Activated CD4-positive, alpha-beta T cell treated with anti-CD3 and anti-CD28 coated beads, Interleukin-2, amount 50 U/mL, for 1 hour (primary cell): Measurements from ENCODE around the gene GNG13.
"Not testable (repeated sequence)": the region's sequence is repeated elsewhere in the genome, so short reads cannot be mapped to it uniquely, and the experiment has no call there.

Experiments used
- DNase-seq: peaks from one replicate; pipeline ENCODE4 v3.0.0-alpha.2; 2020

The GNG13 gene

GRCh38 chr16:799948-800833, at the start of gene GNG13:
Gene GNG13, minus strand, starts transcription at chr16:800734. Its CDS starts 1,657 bp downstream, at chr16:799077.
- DNase-seq: no peak

GRCh38 chr16:848510-849253, 48.1 kb upstream of the GNG13 start:
- no peak for DNase-seq

GRCh38 chr16:847681-848445, 47.3 kb upstream of the GNG13 start:
- DNase-seq: no peak

GRCh38 chr16:847151-847550, 46.6 kb upstream of the GNG13 start:
- DNase-seq: no peak

GRCh38 chr16:845351-845745, 44.8 kb upstream of the GNG13 start:
- DNase-seq: no peak

- DNase-seq: no peak
Observed at GRCh38 chr16:844638-845350, 44.3 kb upstream of the GNG13 start.

- DNase-seq: no peak
Observed at GRCh38 chr16:843771-844170, 43.2 kb upstream of the GNG13 start.

GRCh38 chr16:842711-843560, 42.4 kb upstream of the GNG13 start:
- no peak for DNase-seq

GRCh38 chr16:842061-842476, 41.5 kb upstream of the GNG13 start:
- no peak for DNase-seq

- no peak for DNase-seq
Observed at GRCh38 chr16:841455-842060, 41.0 kb upstream of the GNG13 start.

- DNase-seq: no peak
Observed at GRCh38 chr16:840561-841454, 40.3 kb upstream of the GNG13 start.

GRCh38 chr16:839643-840408, 39.3 kb upstream of the GNG13 start:
- no peak for DNase-seq

- no peak for DNase-seq
Observed at GRCh38 chr16:838741-839140, 38.2 kb upstream of the GNG13 start.

- not testable (repeated sequence) for DNase-seq
Observed at GRCh38 chr16:836822-837221, 36.3 kb upstream of the GNG13 start.

GRCh38 chr16:836221-836620, 35.7 kb upstream of the GNG13 start:
- no peak for DNase-seq

- no peak for DNase-seq
Observed at GRCh38 chr16:835373-835772, 34.8 kb upstream of the GNG13 start.

- DNase-seq: no peak
Observed at GRCh38 chr16:833411-833810, 32.9 kb upstream of the GNG13 start.

- no peak for DNase-seq
Observed at GRCh38 chr16:832652-833336, 32.3 kb upstream of the GNG13 start.
